Measurements from ENCODE around the gene TMEM116. TPM values are rescaled to one million over a fixed set of nuclear protein-coding genes. Genes with fewer than 3 reads are reported as not detected.

TMEM116 gene
- total and polyA plus RNA-seq, 2 of the 4 experiments (the other 2 are of a cell fraction), result 5.5 to 8.4 TPM

- H3K27ac ChIP-seq (ENCODE audit: insufficient read depth, low read length), result no peak overlapping the region
- intact Hi-C loops (cut with micrococcal nuclease), result no loop called here
- no peak for ATAC-seq (ENCODE audit: low read depth)
- H2BK20ac ChIP-seq (ENCODE audit: low read depth, low read length), result no peak overlapping the region
- whole genome bisulfite sequencing, 2 experiments (ENCODE audit: extremely low coverage in 2 of 2, insufficient read length in 1 of 2), result 96% methylated on average over 4 of the region's 11 CpGs; no CpG with 5 or more reads in 1 of the 2 experiments
- no TSS peak for BruUV-seq (replicated peaks)
- H3K14ac ChIP-seq (replicated peaks; ENCODE audit: low read depth, low read length), result no peak overlapping the region
- H3K9me1 ChIP-seq (ENCODE audit: insufficient read depth, low read length), result no peaks in the 10 kb centered on the region
- H3K4me3 ChIP-seq (ENCODE audit: insufficient read depth, low read depth, low read length), result no peak overlapping the region
- no peak overlapping the region for H2AFZ ChIP-seq (replicated peaks; ENCODE audit: low read length, poor library complexity)
- no peak for DNase-seq
- H3K4ac ChIP-seq (ENCODE audit: low read depth, low read length), result no peak overlapping the region
- H4K8ac ChIP-seq (ENCODE audit: low read depth in 2 of 2, low read length in 2 of 2), result no peak overlapping the region
- H4K5ac ChIP-seq (ENCODE audit: low read depth, low read length), result no peak overlapping the region
- no peak overlapping the region for H3K9ac ChIP-seq (ENCODE audit: low read depth, low read length)
- no peaks in the 10 kb centered on the region for H3K4me1 ChIP-seq (ENCODE audit: control insufficient read depth, insufficient read depth, low read length)
- no peak overlapping the region for H3K18ac ChIP-seq (ENCODE audit: low read depth, low read length)
- POLR2A ChIA-PET (ENCODE audit: unreplicated experiment), result no interaction called here
- no peak overlapping the region for H3K4me2 ChIP-seq (ENCODE audit: low read depth, low read length)
- no peak overlapping the region for H3K23ac ChIP-seq (ENCODE audit: low read depth, low read length)
- no peak overlapping the region for H2BK5ac ChIP-seq (ENCODE audit: low read depth, low read length, poor library complexity, severe bottlenecking)
- H4K20me1 ChIP-seq (ENCODE audit: insufficient read depth, low read length), result no peaks in the 10 kb centered on the region; the same call in 1 of the 2 replicates
- no peak overlapping the region for H2AK5ac ChIP-seq (ENCODE audit: low read depth, low read length)
- no peaks in the 10 kb centered on the region for H3K9me3 ChIP-seq (ENCODE audit: control insufficient read depth, insufficient read depth, low read length)
- no peak overlapping the region for H2AK9ac ChIP-seq (replicated peaks; ENCODE audit: low read depth, low read length, poor library complexity)
- dilution Hi-C loops (cut with HindIII; ENCODE audit: low sequenced_read_pairs, unreplicated experiment), result no loop called here
- no peaks in the 10 kb centered on the region for H3K27me3 ChIP-seq (ENCODE audit: control insufficient read depth, insufficient read depth, low read length)
- H2BK15ac ChIP-seq (ENCODE audit: low read depth, low read length), result no peak overlapping the region
- H3K56ac ChIP-seq (ENCODE audit: extremely low read depth, insufficient read depth, low read length), result no peak overlapping the region
- peaks cover 3% of the 10 kb centered on the region in 2 experiments; a peak in 2 of 4 replicates for H3K79me1 ChIP-seq (ENCODE audit: low read depth in 1 of 2, low read length in 2 of 2)
- in situ Hi-C loops (cut with MboI; ENCODE audit: low sequenced_read_pairs), result no loop called here
- CTCF ChIA-PET, result no interaction called here
- H2BK120ac ChIP-seq (ENCODE audit: low read depth, low read length), result no peak overlapping the region
- H3K36me3 ChIP-seq (ENCODE audit: control insufficient read depth, insufficient read depth, low read length), result peaks cover 54% of the 10 kb centered on the region
- no peak overlapping the region for H4K91ac ChIP-seq (ENCODE audit: insufficient read depth, low read depth, low read length)
- no peak for TF ChIP-seq POLR2A (IDR thresholded peaks at IDR 0.05; ENCODE audit: low read depth, low read length)
- no peak for TF ChIP-seq MXI1 (IDR thresholded peaks at IDR 0.05; ENCODE audit: borderline replicate concordance, low read depth, low read length)
- TF ChIP-seq USF2 (IDR thresholded peaks at IDR 0.05; ENCODE audit: low read depth, low read length), result no peak
- TF ChIP-seq CHD1 (IDR thresholded peaks at IDR 0.05; ENCODE audit: low read depth, low read length), result no peak
- TF ChIP-seq CEBPB (IDR thresholded peaks at IDR 0.05; ENCODE audit: low read depth, low read length), result no peak
- no peak for TF ChIP-seq MAFK (IDR thresholded peaks at IDR 0.05; ENCODE audit: low read depth, low read length)
- TF ChIP-seq RCOR1 (IDR thresholded peaks at IDR 0.05; ENCODE audit: insufficient replicate concordance, low read length), result no peak
- no peak for TF ChIP-seq SMC3 (IDR thresholded peaks at IDR 0.05; ENCODE audit: low read depth, low read length)
- TF ChIP-seq BHLHE40 (IDR thresholded peaks at IDR 0.05; ENCODE audit: low read depth, low read length), result no peak
- TF ChIP-seq RFX5 (IDR thresholded peaks at IDR 0.05; ENCODE audit: low read depth, low read length), result no peak
- TF ChIP-seq FOS (IDR thresholded peaks at IDR 0.05; ENCODE audit: low read depth, low read length), result no peak
- TF ChIP-seq NFE2L2 (IDR thresholded peaks at IDR 0.05; ENCODE audit: low read depth, low read length), result no peak
- TF ChIP-seq CTCF (conservative IDR thresholded peaks at IDR 0.05; ENCODE audit: low read depth, low read length), result no peak
- no peak for TF ChIP-seq ELK1 (IDR thresholded peaks at IDR 0.05; ENCODE audit: borderline replicate concordance, low read depth, low read length)
- no peak for TF ChIP-seq RAD21 (IDR thresholded peaks at IDR 0.05; ENCODE audit: low read length)
Observed at GRCh38 chr12:111887926-111888745, 124.8 kb downstream of the TMEM116 start.
